NCI-H82 (cell line): Measurements from ENCODE around the gene COPB1.

Experiments
- DNase-seq: peaks from one replicate; lab custom pipeline; 2025; lab: John Stamatoyannopoulos, UW

COPB1 gene

GRCh38 chr11:14513800-14514199 lies 14.2 kb upstream of the COPB1 start:
- no peak for DNase-seq

GRCh38 chr11:14506532-14506931 lies 6.9 kb upstream of the COPB1 start:
- no peak for DNase-seq

- DNase-seq, result no peak
Measured at GRCh38 chr11:14503023-14503422, 3.4 kb upstream of the COPB1 start.

GRCh38 chr11:14502039-14502438 lies 2.4 kb upstream of the COPB1 start:
- no peak for DNase-seq

- DNase-seq, result peak; percentile 6
Measured at GRCh38 chr11:14500181-14500651, 605 bp upstream of the COPB1 start.

GRCh38 chr11:14499178-14499559 lies 442 bp downstream of the COPB1 start:
- peak; percentile 55 for DNase-seq

- DNase-seq, result no peak
Measured at GRCh38 chr11:14480716-14481115, 18.9 kb downstream of the COPB1 start.

GRCh38 chr11:14471127-14471526 lies 28.5 kb downstream of the COPB1 start:
- no peak for DNase-seq

GRCh38 chr11:14463623-14464022 lies 36.0 kb downstream of the COPB1 start:
- DNase-seq, result no peak

GRCh38 chr11:14460147-14460546 lies 39.5 kb downstream of the COPB1 start:
- no peak for DNase-seq

- no peak for DNase-seq
Measured at GRCh38 chr11:14458377-14458776, 41.2 kb downstream of the COPB1 start.

- no peak for DNase-seq
Measured at GRCh38 chr11:14455648-14456430, 43.8 kb downstream of the COPB1 start.

- DNase-seq, result peak; percentile 17
Measured at GRCh38 chr11:14454861-14455632, 44.6 kb downstream of the COPB1 start.

GRCh38 chr11:14451825-14452224 lies 47.8 kb downstream of the COPB1 start:
- DNase-seq, result no peak

GRCh38 chr11:14449302-14449714 lies 50.3 kb downstream of the COPB1 start:
- no peak for DNase-seq

- DNase-seq, result no peak
Measured at GRCh38 chr11:14448240-14448639, 51.4 kb downstream of the COPB1 start.

GRCh38 chr11:14446701-14447169 lies 52.9 kb downstream of the COPB1 start:
- DNase-seq, result no peak

- DNase-seq, result no peak
Measured at GRCh38 chr11:14445542-14446530, 53.8 kb downstream of the COPB1 start.

- DNase-seq, result no peak
Measured at GRCh38 chr11:14444441-14445189, 55.0 kb downstream of the COPB1 start.

GRCh38 chr11:14443638-14444037 lies 56.0 kb downstream of the COPB1 start:
- DNase-seq, result no peak
